Spleen (tissue), 7 donors: ENCODE results near the gene STX4.

Experiments used
- POLR2A ChIP-seq, 3 donors: fragments of 450-650 bp; IDR thresholded peaks; one replicate each; pipeline ENCODE4 v1.5.1; 2017; ENCODE audit warnings: antibody characterized with exemption in 3 of 3, mild to moderate bottlenecking in 1 of 3
- POLR2AphosphoS5 ChIP-seq, 3 donors: sonication (generic); formaldehyde crosslinking; IDR thresholded peaks; one replicate each; pipeline ENCODE4 v1.5.1; 2017; ENCODE audit warnings: antibody characterized with exemption in 3 of 3
- TF ChIP-seq, protein P1 (sequence below), 11 experiments: fragments of 200-600 bp in 7 of 11; fragments of 450-650 bp in 4 of 11; sonication (generic) in 4 of 11; IDR thresholded peaks in 8 of 11; conservative IDR thresholded peaks in 3 of 11; 1 replicate in 7 of 11; 2 replicates in 4 of 11; pipeline versions ENCODE4 v1.4.0 to v1.8.0; 2016 to 2021; ENCODE audit warnings: antibody characterized with exemption in 11 of 11, inconsistent platforms in 4 of 11, mild to moderate bottlenecking in 1 of 11
- donor health status: DM: no; HTN: no; CAD: no; lungs with moderate emphysema.
- donor health status: DM: no; HTN: no; CAD: no.
- donor health status: DM: no; HTN: no; CAD: no.

DNA sequence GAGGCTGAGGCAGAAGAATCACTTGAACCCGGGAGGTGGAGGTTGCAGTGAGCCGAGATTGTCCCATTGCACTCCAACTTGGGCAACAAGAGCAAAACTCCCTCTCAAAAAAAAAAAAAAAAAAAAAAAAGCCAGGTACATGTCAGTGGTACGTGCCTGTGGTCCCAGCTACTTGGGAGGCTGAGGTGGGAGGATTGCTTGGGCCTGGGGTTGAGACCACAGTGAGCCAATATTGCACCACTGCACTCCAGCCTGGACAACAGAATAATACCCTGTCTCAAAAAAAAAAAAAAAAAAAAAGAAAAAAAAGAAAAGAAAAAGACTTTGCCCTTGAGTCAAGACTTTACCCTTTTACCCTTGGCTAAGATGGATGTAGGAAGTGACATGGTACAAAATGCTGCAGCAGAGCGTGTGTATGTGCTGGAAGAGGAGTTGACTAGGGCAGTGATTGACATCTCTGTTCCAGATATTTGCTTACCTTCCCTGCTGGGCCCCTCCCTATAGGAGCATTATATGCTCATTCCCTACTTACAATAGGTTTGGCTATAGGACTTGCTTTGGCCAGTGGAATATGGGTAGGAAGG, 10.6 kb downstream of the STX4 start:
- TF ChIP-seq POLR2A (IDR thresholded peaks at IDR 0.05) (no peak), POLR2AphosphoS5 (IDR thresholded peaks at IDR 0.05) (no peak)
- TF ChIP-seq, protein P1, sequence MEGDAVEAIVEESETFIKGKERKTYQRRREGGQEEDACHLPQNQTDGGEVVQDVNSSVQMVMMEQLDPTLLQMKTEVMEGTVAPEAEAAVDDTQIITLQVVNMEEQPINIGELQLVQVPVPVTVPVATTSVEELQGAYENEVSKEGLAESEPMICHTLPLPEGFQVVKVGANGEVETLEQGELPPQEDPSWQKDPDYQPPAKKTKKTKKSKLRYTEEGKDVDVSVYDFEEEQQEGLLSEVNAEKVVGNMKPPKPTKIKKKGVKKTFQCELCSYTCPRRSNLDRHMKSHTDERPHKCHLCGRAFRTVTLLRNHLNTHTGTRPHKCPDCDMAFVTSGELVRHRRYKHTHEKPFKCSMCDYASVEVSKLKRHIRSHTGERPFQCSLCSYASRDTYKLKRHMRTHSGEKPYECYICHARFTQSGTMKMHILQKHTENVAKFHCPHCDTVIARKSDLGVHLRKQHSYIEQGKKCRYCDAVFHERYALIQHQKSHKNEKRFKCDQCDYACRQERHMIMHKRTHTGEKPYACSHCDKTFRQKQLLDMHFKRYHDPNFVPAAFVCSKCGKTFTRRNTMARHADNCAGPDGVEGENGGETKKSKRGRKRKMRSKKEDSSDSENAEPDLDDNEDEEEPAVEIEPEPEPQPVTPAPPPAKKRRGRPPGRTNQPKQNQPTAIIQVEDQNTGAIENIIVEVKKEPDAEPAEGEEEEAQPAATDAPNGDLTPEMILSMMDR (IDR thresholded peaks at IDR 0.05 in 8 of 11, conservative IDR thresholded peaks at IDR 0.05 in 3 of 11) = no peak
